Measurements from ENCODE around the gene TMUB2. TPM values are rescaled to one million over a fixed set of nuclear protein-coding genes. Genes with fewer than 3 reads are reported as not detected.

The TMUB2 gene
- total RNA-seq, 8 experiments from 2014 or later, result 24.0 to 41.8 (median 31.8) TPM

DNA sequence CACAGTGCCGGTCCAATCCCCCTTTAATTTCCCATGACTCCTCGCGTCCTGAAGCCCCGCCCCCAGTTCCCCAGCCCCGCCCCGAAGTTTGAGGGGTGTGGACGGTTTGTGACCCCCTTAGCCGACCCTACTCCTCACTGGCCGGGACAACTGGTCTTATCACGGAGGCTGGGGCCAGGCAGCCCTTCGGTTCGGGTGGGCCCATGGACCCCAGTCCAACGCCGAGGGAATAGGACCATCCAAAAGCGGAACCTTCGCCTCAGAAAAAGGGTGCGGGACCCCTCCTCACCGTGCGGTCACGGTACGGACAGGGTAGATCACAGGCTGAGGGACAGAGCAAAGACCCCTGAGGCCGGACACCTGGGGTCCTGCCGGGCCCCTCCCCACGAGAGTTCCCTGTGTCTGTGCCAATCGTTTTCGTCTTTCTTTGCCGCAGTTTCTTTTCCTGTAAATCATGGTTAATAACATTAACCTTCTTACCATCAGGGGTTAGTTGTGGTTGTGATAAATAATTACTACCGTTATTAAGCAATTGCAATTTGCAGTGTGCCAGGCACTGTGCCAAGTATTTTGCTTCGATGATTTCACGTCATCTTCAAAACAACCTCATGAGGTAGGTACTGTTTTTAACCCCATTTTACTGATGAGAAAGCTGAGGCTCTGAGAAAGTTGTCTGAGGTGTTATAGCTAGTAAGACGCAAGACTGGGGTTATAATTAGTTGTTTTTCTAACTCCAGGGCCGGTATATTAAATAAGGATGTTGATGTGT is 543 bp downstream of the TMUB2 start:
- in situ Hi-C loops (cut with MboI; ENCODE audit: low pct_unique_long_range_greater_than_20kb in 2 of 9, low sequenced_read_pairs in 9 of 9, unreplicated experiment in 9 of 9), result no loop called here
- peak overlapping the region; percentile 56 to 79 (median 70) for H3K4me3 ChIP-seq
- WGBS, 10 experiments, result 0 to 63% (median 10%) methylated on average over 3 to 16 of the region's 32 CpGs
- peaks cover 17 to 19% of the 10 kb centered on the region in 2 donors for H3K4me1 ChIP-seq (replicated peaks in 1 of 2)
- peak; percentile 40 to 68 (median 61) for ATAC-seq (replicated peaks in 6 of 8)
- H3K27ac ChIP-seq, result peak overlapping the region; percentile 95

GRCh38 chr17:44188576-44189403 is 2.0 kb downstream of the TMUB2 start:
- ATAC-seq (replicated peaks in 6 of 8), result no peak
- in situ Hi-C loops (cut with MboI; ENCODE audit: low pct_unique_long_range_greater_than_20kb in 2 of 9, low sequenced_read_pairs in 9 of 9, unreplicated experiment in 9 of 9), result no loop called here
- WGBS, 10 experiments, result 25 to 100% (median 88%) methylated on average over 1 to 9 of the region's 12 CpGs; no CpG with 5 or more reads in 1 of the 10 experiments
- Histone ChIP-seq H3K27ac (no peak overlapping the region), H3K4me3 (no peak overlapping the region), H3K4me1 (replicated peaks in 1 of 2) (peaks cover 17 to 19% of the 10 kb centered on the region in 2 donors)

GRCh38 chr17:44190481-44190880 is 3.7 kb downstream of the TMUB2 start:
- in situ Hi-C loops (cut with MboI; ENCODE audit: low pct_unique_long_range_greater_than_20kb in 2 of 9, low sequenced_read_pairs in 9 of 9, unreplicated experiment in 9 of 9), result no loop called here
- H3K4me1 ChIP-seq (replicated peaks in 1 of 2), result peaks cover 10% of the 10 kb centered on the region in 2 donors
- H3K27ac ChIP-seq, result no peak overlapping the region
- ATAC-seq (replicated peaks in 6 of 8), result no peak
- H3K4me3 ChIP-seq, result no peak overlapping the region
- 73 to 100% (median 91%) methylated on average over 1 to 6 of the region's 10 CpGs; no CpG with 5 or more reads in 4 of the 10 experiments for WGBS, 10 experiments

GRCh38 chr17:44191369-44191768 is 4.6 kb downstream of the TMUB2 start:
- no peak overlapping the region for H3K4me3 ChIP-seq
- no peak for ATAC-seq (replicated peaks in 6 of 8)
- no peak overlapping the region for H3K27ac ChIP-seq
- WGBS, 10 experiments, result 80 to 100% (median 89%) methylated on average over 1 to 4 of the region's 5 CpGs; no CpG with 5 or more reads in 4 of the 10 experiments
- H3K4me1 ChIP-seq (replicated peaks in 1 of 2), result peaks cover 8% of the 10 kb centered on the region in 2 donors
- in situ Hi-C loops (cut with MboI; ENCODE audit: low pct_unique_long_range_greater_than_20kb in 2 of 9, low sequenced_read_pairs in 9 of 9, unreplicated experiment in 9 of 9), result no loop called here

DNA sequence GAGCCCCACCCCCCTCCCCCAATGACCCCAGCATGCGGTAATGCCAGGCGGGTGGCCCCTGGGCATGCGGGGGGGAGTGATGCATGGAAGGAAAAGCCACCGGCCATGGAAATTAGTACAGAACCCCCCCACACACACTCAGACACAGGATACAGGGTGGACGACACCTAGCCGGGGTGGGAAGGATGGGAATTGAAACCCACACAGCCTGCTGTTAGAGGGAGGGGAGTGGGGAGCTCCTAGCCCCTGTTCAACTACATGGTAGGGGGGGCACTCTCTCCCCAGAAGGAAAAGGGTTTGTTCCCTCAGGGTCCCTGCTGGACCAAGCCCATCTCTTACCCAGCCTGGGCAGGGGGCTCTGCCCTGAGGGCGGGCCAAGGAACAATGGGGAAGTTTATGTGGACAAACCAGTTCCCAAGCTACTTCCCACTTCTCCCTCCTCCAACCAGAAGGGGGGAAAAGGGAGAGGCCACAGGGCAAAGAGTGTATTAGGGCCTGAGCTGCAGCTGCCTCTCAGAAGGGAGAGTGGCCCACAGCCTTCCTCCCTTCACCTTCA is 5.2 kb downstream of the TMUB2 start:
- in situ Hi-C loops (cut with MboI; ENCODE audit: low pct_unique_long_range_greater_than_20kb in 2 of 9, low sequenced_read_pairs in 9 of 9, unreplicated experiment in 9 of 9), result no loop called here
- no CpG with 5 or more reads among the region's 7 CpGs for WGBS, 10 experiments
- H3K4me3 ChIP-seq, result no peak overlapping the region
- peak in 4 of 8 experiments; percentile 4 to 14 (median 6) for ATAC-seq (replicated peaks in 6 of 8)
- H3K4me1 ChIP-seq (replicated peaks in 1 of 2), result peaks cover 8% of the 10 kb centered on the region in 2 donors
- H3K27ac ChIP-seq, result no peak overlapping the region

- in situ Hi-C loops (cut with MboI; ENCODE audit: low pct_unique_long_range_greater_than_20kb in 2 of 9, low sequenced_read_pairs in 9 of 9, unreplicated experiment in 9 of 9), result no loop called here
- 92 to 100% (median 96%) methylated on average over 1 to 4 of the region's 5 CpGs; no CpG with 5 or more reads in 5 of the 10 experiments for WGBS, 10 experiments
- Histone ChIP-seq H3K4me3 (no peak overlapping the region), H3K4me1 (replicated peaks in 1 of 2) (peaks cover 9 to 11% of the 10 kb centered on the region in 2 donors), H3K27ac (no peak overlapping the region)
- peak in 3 of 8 experiments; percentile 5 to 7 (median 6) for ATAC-seq (replicated peaks in 6 of 8)
Observed at GRCh38 chr17:44192750-44193149, 6.0 kb downstream of the TMUB2 start.

DNA sequence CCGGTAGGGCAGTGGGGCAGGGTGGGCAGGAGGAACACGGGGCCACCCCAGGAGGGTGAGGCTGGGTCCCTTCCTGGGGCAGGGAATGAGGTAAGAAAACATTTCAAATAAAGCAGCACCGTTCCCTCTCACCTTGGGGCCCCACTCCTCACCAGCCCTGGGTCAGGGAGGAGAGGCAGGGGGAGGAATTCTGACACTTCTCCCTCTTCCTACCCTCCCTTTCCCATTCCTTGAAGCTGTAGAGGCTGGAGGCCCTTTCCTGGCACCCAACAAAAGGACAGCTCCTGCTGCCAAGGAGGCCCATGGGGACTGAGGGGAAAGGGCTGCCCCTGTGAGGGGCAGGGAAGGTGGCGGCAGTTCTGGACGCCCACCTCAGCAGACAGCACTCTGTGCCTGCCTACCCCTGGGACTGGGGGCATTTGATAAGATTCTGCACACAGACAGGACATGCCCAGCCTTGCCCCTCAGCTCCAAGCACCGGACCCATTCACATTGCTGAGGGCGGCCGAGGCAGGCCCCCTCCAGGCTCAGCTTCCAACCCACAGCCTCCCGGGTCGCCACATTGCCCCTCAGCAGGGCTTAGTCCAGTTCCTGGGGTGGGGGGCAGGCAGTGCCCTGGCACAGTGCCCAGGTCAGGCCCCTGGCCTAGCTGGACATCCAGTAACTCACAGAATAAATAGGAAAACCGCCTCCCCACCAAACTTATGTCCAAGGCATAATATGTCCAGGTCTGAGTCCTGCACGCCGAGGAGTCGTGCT is 6.7 kb downstream of the TMUB2 start:
- WGBS, 10 experiments, result 80 to 100% (median 100%) methylated on average over 1 to 4 of the region's 14 CpGs; no CpG with 5 or more reads in 4 of the 10 experiments
- ATAC-seq (replicated peaks in 6 of 8), result peak in 3 of 8 experiments; percentile 3 to 6 (median 3)
- H3K4me3 ChIP-seq, result no peak overlapping the region
- peaks cover 11% of the 10 kb centered on the region in 2 donors for H3K4me1 ChIP-seq (replicated peaks in 1 of 2)
- no peak overlapping the region for H3K27ac ChIP-seq
- in situ Hi-C loops (cut with MboI; ENCODE audit: low pct_unique_long_range_greater_than_20kb in 2 of 9, low sequenced_read_pairs in 9 of 9, unreplicated experiment in 9 of 9), result no loop called here

DNA sequence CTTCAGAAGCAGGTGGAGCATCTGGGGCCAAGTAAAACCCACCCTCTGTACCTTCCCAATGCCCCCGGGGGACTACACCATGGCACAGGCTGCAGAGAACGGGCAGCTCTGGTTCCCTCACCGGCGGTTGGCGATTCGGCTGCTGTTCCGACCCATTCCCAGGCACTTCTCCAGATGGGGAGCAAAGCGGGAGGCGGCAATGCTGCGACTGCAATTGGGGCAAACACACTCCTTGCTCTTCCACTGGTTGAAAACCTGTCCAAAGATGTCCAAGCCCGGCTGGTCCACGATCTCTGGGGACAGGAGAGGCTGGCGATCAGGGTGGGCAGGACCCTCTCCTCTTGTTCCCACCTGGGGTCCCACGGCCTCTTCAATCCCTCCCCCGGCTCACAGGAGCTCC is 10.3 kb downstream of the TMUB2 start:
- H3K4me3 ChIP-seq, result no peak overlapping the region
- no peak overlapping the region for H3K27ac ChIP-seq
- peaks cover 15 to 16% of the 10 kb centered on the region in 2 donors for H3K4me1 ChIP-seq (replicated peaks in 1 of 2)
- 90 to 100% (median 90%) methylated on average over 1 to 2 of the region's 15 CpGs; no CpG with 5 or more reads in 7 of the 10 experiments for WGBS, 10 experiments
- in situ Hi-C loops (cut with MboI; ENCODE audit: low pct_unique_long_range_greater_than_20kb in 2 of 9, low sequenced_read_pairs in 9 of 9, unreplicated experiment in 9 of 9), result no loop called here
- no peak for ATAC-seq (replicated peaks in 6 of 8)

DNA sequence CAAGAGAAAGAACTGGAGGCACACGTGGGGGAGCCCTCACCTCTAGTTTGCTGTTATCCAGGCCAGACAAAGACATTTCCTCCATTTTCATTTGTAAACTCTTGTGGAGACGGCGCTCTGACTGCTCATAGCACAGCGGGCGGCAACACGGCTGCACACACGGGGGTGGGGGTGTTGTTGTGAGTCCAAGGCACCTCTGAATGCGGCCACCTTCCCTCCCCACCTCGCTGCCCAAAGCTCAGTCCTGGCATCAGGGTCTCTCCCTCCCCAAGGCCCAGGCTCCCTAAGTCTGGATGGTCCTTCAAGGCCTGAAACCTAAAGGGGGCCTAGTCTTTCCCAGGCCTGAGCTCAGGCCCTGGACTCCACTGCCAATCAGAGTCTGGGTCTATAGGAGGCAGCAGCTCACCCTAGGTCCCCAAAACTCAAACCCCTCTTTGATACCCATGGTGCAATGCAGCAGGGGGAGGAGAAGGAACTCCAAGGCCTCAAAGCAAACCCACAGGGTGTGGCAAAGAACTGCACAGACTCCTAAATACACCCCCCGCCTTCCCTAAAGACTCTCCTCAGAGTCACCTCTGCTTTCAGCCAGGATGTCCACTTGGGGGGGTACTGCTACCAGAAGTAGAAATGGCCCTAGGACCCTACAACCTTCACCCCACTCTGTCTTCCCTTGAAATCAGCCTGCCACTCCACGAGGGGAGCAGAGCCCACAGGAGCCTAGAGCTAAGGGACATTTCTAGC is 11.4 kb downstream of the TMUB2 start:
- 0 to 100% (median 75%) methylated on average over 1 to 7 of the region's 11 CpGs; no CpG with 5 or more reads in 3 of the 10 experiments for WGBS, 10 experiments
- H3K4me3 ChIP-seq, result peak overlapping the region; percentile 70 to 99 (median 86)
- in situ Hi-C loops (cut with MboI; ENCODE audit: low pct_unique_long_range_greater_than_20kb in 2 of 9, low sequenced_read_pairs in 9 of 9, unreplicated experiment in 9 of 9), result no loop called here
- ATAC-seq (replicated peaks in 6 of 8), result peak in 3 of 8 experiments; percentile 2 to 16 (median 11)
- H3K27ac ChIP-seq, result peak overlapping the region; percentile 97 to 98
- H3K4me1 ChIP-seq (replicated peaks in 1 of 2), result peaks cover 15 to 16% of the 10 kb centered on the region in 2 donors

DNA sequence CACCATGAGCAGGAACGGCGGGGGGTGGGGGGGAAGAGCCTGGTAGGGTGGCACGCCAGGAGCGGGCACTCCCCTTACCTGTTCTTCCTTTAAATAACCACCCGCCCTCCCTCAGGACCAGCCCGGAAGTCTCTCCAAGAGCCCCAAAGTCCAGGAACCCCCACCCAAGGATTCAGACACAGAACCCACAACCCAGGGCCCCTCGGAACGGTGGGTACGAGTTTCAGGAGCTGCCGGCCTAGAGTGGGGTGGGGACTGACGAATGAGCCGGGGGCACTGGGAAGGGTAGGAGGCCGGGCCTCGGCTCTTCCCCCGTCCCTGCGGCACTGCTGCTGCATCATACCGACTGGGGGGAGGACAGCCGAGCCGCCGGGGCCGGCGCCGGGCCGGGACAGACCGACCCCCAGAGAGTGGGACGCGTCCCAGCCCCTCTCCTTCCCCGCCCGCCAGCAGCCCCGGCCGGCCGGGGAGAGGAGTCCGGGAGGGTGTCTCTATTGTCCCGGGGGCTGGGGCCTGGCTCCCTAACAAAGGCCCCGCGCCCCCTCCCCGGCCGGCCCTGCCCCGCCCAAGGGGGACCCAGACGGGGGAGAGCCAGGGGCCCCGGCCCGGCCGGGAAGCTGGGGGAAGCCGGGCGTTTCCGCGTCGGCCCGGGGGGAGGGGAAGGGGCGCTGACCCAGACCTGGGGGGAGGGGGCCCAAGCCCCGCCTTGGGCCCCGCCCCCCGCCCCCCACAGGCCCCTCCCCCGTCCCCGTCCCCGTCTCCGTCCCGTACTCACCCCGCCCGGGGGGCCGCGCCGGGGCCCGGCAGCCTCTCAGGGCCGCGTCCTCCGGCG is 12.2 kb downstream of the TMUB2 start:
- peak overlapping the region; percentile 97 to 98 for H3K27ac ChIP-seq
- in situ Hi-C loops (cut with MboI; ENCODE audit: low pct_unique_long_range_greater_than_20kb in 2 of 9, low sequenced_read_pairs in 9 of 9, unreplicated experiment in 9 of 9), result no loop called here
- peak overlapping the region; percentile 70 to 99 (median 86) for H3K4me3 ChIP-seq
- H3K4me1 ChIP-seq (replicated peaks in 1 of 2), result peaks cover 15 to 16% of the 10 kb centered on the region in 2 donors
- 0% methylated on average over 1 to 3 of the region's 68 CpGs; no CpG with 5 or more reads in 7 of the 10 experiments for WGBS, 10 experiments
- ATAC-seq (replicated peaks in 6 of 8), result peak; percentile 6 to 26 (median 16)
